ENCODE data around the gene HAPLN1.

DNA sequence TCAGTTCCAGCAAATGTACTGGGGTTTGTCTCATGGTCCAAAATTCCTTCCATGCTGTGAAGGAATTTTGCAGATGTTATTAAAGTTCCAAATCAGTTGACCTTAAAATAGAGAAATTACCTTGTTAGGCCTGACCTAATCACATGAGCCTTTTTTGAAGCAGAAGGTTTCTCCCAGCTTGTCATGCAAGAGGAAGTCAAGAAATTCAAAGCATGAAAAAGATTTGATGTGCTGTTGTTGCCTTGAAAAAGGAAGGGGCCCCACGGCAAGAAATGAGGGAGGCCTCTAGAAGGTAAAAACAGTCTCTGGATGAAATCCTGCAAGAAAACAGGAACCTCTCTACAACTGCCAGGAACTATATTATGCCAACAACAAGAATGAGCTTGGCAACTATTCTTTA, 24.2 kb upstream of the HAPLN1 start:
- TF ChIP-seq EZH2 (IDR thresholded peaks at IDR 0.05; ENCODE audit: low read depth) (no peak), CTCF (conservative IDR thresholded peaks at IDR 0.05) (no peak)

Measured in PC-9 (cell line).